HG02938 (cell line): ENCODE data around the gene RGMB.
"Not testable (repeated sequence)": the region's sequence is repeated elsewhere in the genome, so short reads cannot be mapped to it uniquely, and the experiment has no call there.

Experiments
- ATAC-seq: cut with Tn5 transposase; IDR thresholded peaks from one replicate; pipeline ENCODE4 v1.9.1; 2021; ENCODE audit warnings: mild to moderate bottlenecking, moderate library complexity; ENCODE audit not compliant: unreplicated experiment

Gene RGMB, protein sequence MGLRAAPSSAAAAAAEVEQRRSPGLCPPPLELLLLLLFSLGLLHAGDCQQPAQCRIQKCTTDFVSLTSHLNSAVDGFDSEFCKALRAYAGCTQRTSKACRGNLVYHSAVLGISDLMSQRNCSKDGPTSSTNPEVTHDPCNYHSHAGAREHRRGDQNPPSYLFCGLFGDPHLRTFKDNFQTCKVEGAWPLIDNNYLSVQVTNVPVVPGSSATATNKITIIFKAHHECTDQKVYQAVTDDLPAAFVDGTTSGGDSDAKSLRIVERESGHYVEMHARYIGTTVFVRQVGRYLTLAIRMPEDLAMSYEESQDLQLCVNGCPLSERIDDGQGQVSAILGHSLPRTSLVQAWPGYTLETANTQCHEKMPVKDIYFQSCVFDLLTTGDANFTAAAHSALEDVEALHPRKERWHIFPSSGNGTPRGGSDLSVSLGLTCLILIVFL

DNA sequence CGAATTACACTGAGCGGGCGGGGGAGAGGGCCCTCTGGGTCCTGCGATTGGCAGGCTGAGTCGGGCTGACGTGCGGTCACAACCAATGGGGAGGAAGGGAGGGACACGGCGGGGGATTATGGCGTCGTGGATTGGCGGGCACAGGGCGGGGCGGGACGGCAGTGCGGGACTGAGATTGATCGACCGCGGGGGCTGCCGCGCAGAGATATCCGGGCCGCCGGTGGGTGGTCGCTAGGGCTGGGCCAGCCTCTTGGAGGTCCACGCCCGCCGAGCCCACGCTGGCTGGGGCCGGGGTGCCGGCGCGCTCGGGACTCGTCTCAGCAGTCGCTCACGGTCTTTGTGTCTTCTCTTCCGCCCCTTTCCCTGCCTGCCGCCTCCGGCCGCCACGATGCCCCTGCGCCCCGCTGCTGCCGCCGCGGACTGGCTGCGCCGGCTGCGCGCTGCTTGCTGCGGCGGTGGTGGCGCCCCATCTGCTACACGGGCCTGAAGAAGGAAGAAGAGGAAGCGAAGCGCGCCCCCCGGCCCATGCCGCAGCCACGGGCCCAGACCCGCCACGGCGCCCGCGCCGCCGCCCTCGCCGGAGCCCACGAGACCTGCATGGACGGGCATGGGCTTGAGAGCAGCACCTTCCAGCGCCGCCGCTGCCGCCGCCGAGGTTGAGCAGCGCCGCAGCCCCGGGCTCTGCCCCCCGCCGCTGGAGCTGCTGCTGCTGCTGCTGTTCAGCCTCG, at the start of gene RGMB:
Gene RGMB (plus strand): TSS at position 200 of the 728 bp plus-strand sequence. CDS start 408 bp downstream, at position 608.
- peak; percentile 78 for ATAC-seq

DNA sequence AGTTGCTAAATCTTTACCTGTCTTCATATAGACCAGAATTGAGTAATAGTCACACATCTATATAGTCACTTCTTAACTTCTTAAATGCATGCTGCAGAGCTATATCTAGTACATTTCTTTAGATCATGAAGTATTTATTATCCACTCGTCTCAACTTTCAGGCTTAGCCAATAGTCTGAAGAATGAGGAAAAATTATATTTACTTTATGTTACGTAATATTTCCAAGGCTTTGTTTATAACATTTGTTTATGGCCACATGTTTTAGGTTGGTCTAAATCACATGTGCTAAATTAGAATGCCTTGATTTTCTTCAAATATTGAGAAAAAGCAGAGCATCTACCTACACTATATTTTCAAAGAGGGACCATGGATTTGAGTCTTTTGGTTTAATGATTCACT, 47.2 kb upstream of the RGMB start:
- no peak for ATAC-seq

DNA sequence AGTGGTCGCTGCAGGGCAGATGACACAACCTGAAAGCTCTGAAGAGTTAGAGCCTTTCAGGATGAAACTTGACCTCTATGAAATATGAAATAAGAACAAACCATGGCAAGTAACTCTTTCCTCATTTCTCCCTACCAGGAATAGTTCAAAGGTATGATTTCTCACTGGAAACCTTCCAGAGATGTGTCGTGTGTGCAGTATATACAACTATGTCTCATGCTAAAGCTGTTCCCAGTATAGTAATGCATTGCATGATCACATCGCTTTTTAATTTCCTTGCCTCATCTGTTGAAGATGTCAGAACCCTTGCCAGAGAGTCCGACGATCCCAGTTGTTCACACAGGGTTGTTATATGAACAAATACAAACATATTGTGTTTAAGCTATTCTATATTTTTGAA, 45.8 kb upstream of the RGMB start:
- no peak for ATAC-seq

DNA sequence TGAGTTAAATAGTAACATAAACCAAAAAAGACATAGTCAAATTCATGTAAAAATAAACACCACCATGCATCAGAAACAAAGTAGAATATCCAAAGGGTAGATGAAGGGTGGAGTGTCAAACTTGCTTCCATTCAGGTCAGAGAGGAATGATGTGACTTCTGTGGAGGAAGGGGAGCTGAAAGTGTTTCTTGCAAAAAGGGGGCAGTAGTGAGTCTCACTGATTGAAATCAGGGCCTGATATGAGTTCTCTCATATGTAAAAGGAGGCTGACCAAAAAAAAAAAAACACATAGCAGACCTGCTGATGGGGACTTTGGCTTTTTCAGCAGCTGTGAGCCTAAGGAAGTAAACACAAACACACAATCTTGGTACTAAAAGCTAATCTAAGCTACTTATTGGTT, 38.8 kb upstream of the RGMB start:
- no peak for ATAC-seq

DNA sequence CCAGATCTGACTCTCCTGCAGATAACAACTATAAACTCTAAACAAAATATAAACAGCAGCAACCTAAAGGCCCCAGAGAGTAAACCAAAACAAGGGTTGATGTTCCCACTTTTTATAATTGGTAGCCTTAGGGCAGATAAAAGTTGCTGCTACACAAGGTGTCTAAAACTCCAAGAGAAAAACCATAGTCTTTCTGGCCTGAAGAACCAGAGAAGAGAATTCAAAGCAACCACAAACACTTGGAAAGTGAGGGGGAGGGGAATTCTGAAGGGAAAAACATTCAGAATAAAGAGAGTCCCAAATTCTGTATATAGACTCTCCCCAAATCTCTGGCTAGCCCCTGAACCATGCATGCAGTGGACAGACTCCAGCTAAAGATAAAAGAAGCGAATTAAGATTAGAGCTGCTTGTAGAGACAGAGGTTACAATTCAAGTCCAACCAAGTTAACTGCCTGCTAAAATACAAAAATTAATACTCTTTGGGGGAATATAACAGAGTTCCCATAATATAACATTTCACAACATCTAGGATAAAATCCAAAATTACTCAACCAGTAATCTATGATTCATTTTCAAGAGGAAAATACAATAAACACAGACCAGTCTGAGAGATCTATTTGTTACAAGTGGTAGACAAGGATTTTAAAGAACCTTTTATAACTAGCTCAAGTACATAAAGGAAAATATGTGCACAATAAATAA, 37.5 kb upstream of the RGMB start:
- ATAC-seq = no peak

DNA sequence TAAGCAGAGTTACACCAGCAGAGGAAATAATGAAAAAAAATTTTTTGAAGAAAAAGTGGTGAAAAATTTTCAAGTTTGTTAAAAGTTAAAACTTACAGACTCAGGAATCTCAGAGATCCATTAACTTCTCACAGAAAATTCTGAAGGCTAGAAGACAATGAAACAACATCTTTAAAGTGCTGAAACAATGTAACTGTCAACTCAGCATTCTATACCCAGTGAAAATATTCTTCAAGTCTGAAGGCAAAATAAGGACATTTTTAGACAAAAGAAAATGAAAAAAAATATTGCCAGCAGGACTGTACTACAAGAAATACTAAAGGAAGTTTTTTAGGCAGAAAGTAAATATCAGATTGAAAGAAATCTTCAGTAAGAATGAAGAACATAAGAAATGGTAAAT, 36.7 kb upstream of the RGMB start:
- no peak for ATAC-seq

DNA sequence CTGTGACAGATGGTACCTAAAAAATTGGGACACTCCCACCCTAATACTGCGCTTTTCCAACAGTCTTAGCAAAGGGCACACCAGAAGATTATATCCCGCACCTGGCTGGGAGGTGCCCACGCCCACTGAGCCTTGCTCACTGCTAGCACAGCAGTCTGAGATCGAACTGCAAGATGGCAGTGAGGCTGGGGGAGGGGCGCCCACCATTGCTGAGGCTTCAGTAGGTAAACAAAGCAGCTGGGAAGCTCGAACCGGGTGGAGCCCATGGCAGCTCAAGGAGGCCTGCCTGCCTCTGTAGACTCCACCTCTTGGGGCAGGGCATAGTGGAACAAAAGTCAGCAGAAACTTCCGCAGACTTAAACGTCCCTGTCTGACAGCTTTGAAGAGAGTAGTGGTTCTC, 36.0 kb upstream of the RGMB start:
- not testable (repeated sequence) for ATAC-seq

DNA sequence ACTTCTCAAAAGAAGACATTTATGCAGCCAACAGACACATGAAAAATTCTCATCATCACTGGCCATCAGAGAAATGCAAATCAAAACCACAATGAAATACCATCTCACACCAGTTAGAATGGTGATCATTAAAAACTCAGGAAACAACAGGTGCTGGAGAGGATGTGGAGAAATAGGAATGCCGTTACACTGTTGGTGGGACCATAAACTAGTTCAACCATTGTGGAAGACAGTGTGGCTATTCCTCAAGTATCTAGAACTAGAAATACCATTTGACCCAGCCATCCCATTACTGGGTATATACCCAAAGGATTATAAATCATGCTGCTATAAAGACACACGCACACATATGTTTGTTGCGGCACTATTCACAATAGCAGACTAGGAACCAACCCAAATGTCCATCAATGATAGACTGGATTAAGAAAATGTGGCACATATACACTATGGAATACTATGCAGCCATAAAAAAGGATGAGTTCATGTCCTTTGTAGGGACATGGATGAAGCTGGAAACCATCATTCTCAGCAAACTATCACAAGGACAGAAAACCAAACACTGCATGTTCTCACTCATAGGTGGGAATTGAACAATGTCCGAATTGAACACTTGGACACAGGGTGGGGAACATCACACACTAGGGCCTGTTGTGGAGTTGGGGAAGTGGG, 34.8 kb upstream of the RGMB start:
- ATAC-seq = not testable (repeated sequence)

DNA sequence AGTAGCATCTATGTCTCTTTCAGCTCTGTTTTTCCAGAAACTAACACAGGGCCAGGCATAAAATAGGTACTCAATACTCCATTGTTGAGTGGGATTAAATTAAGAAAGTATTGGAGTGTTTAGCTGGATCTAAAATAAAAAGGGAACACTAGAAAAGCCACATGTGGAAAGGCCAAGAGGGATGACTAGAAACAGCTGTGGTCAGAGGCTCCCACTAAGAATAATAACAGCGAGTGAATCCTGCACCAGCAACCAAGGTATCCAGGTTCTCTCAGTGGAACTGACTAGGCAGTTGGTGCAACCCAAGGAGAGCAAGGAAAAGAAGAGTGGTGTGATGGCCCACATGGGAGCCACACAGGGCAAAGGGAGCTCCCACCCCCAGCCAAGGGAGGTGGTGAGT, 31.5 kb upstream of the RGMB start:
- no peak for ATAC-seq

DNA sequence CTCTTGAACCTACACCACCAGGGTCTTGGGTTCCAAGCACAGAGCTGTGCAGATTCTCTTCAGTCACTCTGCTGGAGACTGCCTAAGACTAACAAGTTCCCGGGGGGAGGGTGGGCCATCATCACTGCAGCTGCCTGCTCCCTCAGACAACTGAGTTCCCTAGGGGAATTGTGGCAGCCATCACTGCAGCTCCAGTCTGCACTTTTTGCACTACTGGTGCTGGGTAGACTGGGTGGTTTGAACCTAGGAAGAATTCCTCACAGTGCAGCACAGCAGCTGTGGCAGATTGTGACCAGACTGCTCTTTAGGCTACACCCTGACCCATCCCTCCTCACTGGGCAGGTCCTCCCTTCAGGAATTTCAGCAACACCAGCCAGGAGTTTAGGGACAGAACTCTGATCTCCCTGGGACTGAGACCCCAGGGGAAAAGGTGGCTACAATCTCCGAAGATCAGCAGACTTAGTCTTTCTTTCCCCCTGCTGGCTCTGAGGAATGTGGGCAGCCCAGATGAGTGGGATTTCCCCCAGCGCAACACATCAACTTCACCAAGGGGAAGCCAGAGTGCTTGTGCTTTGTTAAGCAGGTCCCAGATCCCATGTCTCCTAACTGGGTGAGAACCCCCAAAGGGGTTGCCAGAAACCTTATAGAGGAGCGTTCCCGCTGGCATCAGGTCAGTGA, 30.9 kb upstream of the RGMB start:
- no peak for ATAC-seq

DNA sequence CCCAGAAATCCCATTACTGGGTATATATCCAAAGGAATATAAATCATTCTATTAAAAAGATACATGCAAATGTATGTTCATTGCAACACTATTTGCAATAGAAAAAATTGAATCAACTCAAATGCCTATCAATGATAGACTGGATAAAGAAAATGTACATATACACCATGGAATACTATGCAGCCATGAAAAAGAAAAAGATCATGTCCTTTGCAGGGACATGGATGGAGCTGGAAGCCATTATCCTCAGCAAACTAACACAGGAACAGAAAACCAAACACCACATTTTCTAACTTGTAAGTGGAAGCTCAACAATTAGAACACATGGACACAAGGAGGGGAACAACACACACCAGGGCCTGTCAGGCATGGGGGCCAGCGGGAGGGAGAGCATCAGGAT, 25.2 kb upstream of the RGMB start:
- not testable (repeated sequence) for ATAC-seq

DNA sequence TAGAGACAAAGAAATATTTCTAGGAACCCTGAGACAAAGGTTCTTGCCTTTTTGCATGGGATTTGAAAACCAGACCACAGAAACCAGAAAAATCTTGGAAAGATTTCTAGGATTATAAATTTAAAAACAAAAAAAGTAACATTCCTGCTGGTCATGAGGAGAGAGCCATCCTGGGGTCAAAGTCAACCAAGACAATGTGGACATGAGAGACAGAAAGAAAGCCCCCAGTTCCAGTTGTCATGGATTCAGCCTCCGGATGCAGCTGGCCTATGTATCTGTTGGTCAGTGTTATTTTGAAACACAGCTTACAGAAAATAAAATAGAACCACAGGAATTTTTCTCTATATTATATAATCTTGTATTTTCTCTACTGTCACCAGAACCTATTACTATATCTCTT, 24.4 kb upstream of the RGMB start:
- ATAC-seq = no peak

DNA sequence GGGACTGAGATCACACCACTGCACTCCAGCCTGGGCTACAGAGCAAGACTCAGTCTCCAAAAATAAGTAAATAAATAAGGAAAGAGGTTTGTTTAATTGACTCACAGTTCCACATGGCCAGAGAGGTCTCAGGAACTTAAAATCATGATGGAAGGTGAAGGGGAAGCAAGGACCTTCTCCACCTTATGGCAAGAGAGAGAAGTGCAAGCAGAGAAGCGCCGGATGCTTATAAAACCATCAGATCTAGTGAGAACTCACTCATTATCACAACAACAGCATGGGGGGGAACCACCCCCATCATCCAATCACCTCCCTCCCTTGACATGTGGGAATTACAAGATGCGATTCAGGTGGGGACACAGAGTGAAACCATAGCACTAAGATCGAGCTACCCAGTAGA, 22.8 kb upstream of the RGMB start:
- no peak for ATAC-seq

DNA sequence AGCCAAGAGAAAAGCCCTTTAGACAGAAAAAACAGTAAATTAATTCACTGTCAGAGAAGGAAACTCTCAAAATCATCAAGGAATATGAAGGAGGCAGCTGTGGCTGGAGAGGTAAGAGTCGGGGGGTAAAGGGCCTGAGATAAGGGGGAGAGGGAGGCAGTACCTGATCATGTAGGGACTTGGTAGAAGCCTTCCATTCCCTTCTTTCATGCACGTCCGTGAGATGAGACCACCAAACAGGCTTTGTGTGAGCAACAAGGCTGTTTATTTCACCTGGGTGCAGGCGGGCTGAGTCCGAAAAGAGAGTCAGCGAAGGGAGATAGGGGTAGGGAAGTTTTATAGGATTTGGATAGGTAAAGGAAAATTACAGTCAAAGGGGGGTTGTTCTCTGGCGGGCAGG, 21.1 kb upstream of the RGMB start:
- not testable (repeated sequence) for ATAC-seq

DNA sequence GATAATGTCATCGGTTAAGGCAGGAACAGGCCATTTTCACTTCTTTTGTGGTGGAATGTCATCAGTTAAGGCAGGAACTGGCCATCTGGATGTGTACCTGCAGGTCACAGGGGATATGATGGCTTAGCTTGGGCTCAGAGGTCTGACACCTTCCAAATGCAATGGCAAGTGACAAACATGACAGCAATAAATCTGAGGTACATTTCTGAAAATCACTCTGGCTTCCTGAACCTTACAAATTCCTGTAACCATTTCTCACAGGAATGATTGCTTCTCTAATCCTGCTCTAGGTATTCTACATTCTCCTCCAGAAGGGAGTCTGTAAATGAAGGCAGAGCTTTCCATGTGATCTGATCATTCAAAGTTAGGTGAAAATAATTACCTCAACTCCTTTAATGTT, 20.7 kb upstream of the RGMB start:
- not testable (repeated sequence) for ATAC-seq

DNA sequence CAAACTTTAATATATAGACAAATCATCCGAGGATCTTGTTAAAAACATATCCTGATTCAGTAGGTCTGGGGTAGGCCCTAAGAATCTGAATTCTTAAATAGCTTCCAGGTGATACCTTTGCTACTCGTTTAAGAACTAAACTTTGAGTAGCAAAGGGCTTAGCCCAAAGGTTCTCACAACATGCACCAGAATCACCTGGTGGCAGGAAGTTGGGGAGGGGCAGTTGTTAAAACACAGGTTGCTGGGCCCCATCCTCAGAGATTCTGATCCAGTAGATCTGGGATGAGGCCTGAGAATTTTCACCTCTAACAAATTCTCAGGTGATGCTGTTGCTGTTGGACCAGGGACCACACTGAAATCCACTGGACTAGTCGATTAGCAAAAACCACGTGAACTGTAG, 20.0 kb upstream of the RGMB start:
- no peak for ATAC-seq

DNA sequence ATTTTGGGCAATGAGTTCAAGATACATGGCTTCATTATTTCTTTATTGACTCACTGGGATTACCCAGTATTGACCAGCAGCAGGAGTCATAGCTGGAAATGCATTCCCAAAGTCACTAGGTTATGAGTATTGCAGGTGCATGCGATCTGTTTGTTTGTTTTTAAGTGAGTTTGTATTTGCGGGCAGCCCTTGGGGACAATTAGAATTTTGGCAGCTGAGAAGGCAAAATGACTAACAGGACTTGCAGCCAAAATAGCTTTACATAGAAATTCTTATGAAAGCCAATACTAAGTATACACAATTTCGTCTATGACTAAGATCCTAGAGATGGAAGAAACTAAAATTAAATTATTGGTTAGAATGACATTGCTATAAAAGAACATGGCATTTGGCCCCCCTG, 18.1 kb upstream of the RGMB start:
- no peak for ATAC-seq

DNA sequence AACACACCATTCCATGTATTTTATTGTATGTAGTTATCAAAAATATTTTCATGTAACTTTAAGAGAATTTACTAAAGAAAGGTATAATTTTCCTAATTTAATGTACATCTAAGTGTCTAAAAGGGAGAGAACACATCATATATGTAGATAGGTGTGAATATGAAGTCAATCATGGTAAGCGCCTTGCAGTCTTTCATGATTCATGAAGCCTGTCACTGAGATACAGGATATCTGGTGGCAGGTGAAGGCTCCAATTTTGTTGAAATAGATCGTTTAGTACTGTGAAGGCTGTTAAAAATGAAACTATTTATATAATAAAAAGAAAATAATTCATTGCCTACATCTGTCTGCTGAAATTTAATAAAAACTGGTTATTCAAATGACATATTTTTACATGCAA, 15.5 kb upstream of the RGMB start:
- no peak for ATAC-seq

DNA sequence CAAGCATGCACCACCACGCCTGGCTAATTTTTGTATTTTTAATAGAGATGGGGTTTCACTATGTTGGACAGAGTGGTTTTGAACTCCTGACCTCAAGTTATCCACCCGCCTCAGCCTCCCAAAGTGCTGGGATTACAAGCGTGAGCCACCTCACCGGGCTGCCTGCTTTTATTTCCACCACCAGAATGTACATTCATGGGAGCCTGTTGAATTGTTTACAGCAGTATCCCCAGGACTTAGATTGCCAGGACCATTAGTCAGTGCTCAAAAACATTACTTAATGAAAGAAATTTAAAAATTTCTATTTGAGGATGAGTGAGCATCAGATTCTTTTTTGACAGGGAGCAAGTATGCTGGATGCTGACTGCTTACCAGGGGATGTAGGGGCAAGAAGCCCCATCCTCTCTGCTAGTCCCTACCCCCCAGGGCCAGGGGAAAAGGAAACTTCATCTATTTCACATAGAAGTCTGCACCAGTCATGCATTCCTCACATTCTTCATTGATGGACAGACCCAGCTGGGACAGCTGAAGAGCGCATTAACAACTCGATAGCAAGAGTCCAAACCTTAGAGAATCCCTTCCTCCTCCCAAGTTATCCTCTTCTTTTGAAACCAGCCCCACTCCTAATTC, 10.3 kb upstream of the RGMB start:
- no peak for ATAC-seq

DNA sequence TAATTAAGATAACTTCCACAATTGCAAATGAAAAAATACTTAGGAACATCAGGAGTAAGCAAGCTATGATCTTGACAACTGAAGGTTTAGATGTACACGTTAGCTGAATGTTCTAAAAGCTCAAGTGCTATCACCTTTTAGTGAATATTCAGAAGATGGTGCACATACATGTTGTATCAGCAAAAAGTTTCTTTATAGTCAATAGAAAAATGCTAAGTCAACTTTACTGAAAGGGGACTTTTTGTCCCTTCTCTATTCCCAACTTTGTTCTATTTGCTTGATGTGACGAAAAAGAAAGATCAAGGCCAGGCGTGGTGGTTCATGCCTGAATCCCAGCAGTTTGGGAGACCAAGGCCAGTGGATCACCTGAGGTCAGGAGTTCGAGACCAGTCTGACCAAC, 7.6 kb upstream of the RGMB start:
- no peak for ATAC-seq
